Smooth muscle cell (in vitro differentiated cells): Measurements from ENCODE around the gene MYCBP. TPM values are rescaled to one million over a fixed set of nuclear protein-coding genes. Genes with fewer than 3 reads are reported as not detected.

Experiments
- DNase-seq: peaks from one replicate; lab custom pipeline; 2025; ENCODE audit not compliant: unreplicated experiment; lab: John Stamatoyannopoulos, UW
- H2AFZ ChIP-seq: fragments of 200-600 bp; sonication (generic); 2 replicates; pipeline ENCODE4 v1.6.0; 2016; ENCODE audit warnings: antibody characterized with exemption, low read depth, mild to moderate bottlenecking
- H3F3A ChIP-seq: fragments of 200-600 bp; sonication (generic); 2 replicates; pipeline ENCODE4 v1.6.0; 2017; ENCODE audit warnings: antibody characterized with exemption, low read depth
- H3K27ac ChIP-seq: fragments of 200-600 bp; sonication (generic); 2 replicates; pipeline ENCODE4 v1.5.1; 2016; ENCODE audit warnings: low read depth, mild to moderate bottlenecking
- H3K27me3 ChIP-seq: fragments of 200-600 bp; sonication (generic); 2 replicates; pipeline ENCODE4 v1.6.1; 2016; ENCODE audit warnings: low read depth, mild to moderate bottlenecking
- H3K36me3 ChIP-seq: fragments of 200-600 bp; sonication (generic); 2 replicates; pipeline ENCODE4 v1.5.1; 2016; ENCODE audit warnings: low read depth
- H3K4me1 ChIP-seq: fragments of 200-600 bp; sonication (generic); 2 replicates; pipeline ENCODE4 v1.5.1; 2016; ENCODE audit warnings: low read depth
- H3K4me2 ChIP-seq: fragments of 200-600 bp; sonication (generic); 2 replicates; pipeline ENCODE4 v1.6.0; 2016; ENCODE audit warnings: mild to moderate bottlenecking
- H3K4me3 ChIP-seq: fragments of 200-600 bp; sonication (generic); 2 replicates; pipeline ENCODE4 v1.5.1; 2016; ENCODE audit warnings: mild to moderate bottlenecking
- H3K79me2 ChIP-seq: fragments of 200-600 bp; sonication (generic); 2 replicates; pipeline ENCODE4 v1.6.0; 2016; ENCODE audit warnings: low read depth, mild to moderate bottlenecking
- H3K9ac ChIP-seq: fragments of 200-600 bp; sonication (generic); 2 replicates; pipeline ENCODE4 v1.6.0; 2016; ENCODE audit warnings: low read depth
- H3K9me3 ChIP-seq: fragments of 200-600 bp; sonication (generic); replicated peaks from 2 replicates; pipeline ENCODE4 v1.5.1; 2016; ENCODE audit warnings: low read depth
- H4K20me1 ChIP-seq: fragments of 200-600 bp; sonication (generic); 2 replicates; pipeline ENCODE4 v1.6.0; 2016; ENCODE audit warnings: low read depth
- CTCF ChIP-seq: fragments of 200-600 bp; sonication (generic); IDR thresholded peaks from 2 replicates; pipeline ENCODE4 v1.5.1; 2017; ENCODE audit warnings: borderline replicate concordance, mild to moderate bottlenecking, antibody characterized with exemption; ENCODE audit not compliant: insufficient read depth, poor library complexity, severe bottlenecking
- WGBS: methylation state at CpG from one replicate; pipeline ENCODE4 v1.1.7; 2016; ENCODE audit warnings: low lambda C conversion rate; 5-methylcytosine and 5-hydroxymethylcytosine counted together
- polyA plus RNA-seq: library from polyadenylated mRNA; unstranded; fragments of >200 nt; fragmentation: Nextera tagmentation; extraction: Ambion mirVana; gene quantifications from 2 replicates; pipeline ENCODE4 v1.2.1, GENCODE V29; 2016
- total RNA-seq: library from RNA; depleted of rRNA; stranded (reverse); fragments of >200 nt; gene quantifications from 2 replicates; pipeline ENCODE4 v1.2.3, GENCODE V29; 2014

MYCBP gene
- total and polyA plus RNA-seq, 2 experiments from 2014 or later: 17.1 to 44.0 TPM

- H3K27ac ChIP-seq: no peak overlapping the region
- no peaks in the 10 kb centered on the region for H3K79me2 ChIP-seq
- H2AFZ ChIP-seq: no peak overlapping the region
- no peaks in the 10 kb centered on the region for H3K27me3 ChIP-seq
- 84% methylated on average over 13 of the region's 13 CpGs for WGBS
- H3F3A ChIP-seq: no peaks in the 10 kb centered on the region
- no peaks in the 10 kb centered on the region for H4K20me1 ChIP-seq
- H3K36me3 ChIP-seq: no peaks in the 10 kb centered on the region
- no peak overlapping the region for H3K9ac ChIP-seq
- H3K4me2 ChIP-seq: no peak overlapping the region
- no peaks in the 10 kb centered on the region for H3K4me1 ChIP-seq
- H3K4me3 ChIP-seq: no peak overlapping the region
- H3K9me3 ChIP-seq: no peaks in the 10 kb centered on the region
- no peak for DNase-seq
- no peak for TF ChIP-seq CTCF
These were observed 35.7 kb upstream of the MYCBP start for GRCh38 chr1:38908821-38909220.

GRCh38 chr1:38905985-38906384 is 32.8 kb upstream of the MYCBP start:
- Histone ChIP-seq H3K4me1 (no peaks in the 10 kb centered on the region), H3K36me3 (no peaks in the 10 kb centered on the region), H3K9me3 (no peaks in the 10 kb centered on the region), H3K27ac (no peak overlapping the region), H2AFZ (no peak overlapping the region), H3K27me3 (no peaks in the 10 kb centered on the region), H3K9ac (no peak overlapping the region), H3K4me2 (no peak overlapping the region), H3K4me3 (no peak overlapping the region), H3F3A (no peaks in the 10 kb centered on the region), H4K20me1 (no peaks in the 10 kb centered on the region), H3K79me2 (no peaks in the 10 kb centered on the region)
- DNase-seq: no peak
- WGBS: 94% methylated on average over 2 of the region's 2 CpGs
- no peak for TF ChIP-seq CTCF

- Histone ChIP-seq H3K36me3 (no peaks in the 10 kb centered on the region), H3K27ac (no peak overlapping the region)
These were observed 26.4 kb upstream of the MYCBP start for GRCh38 chr1:38899560-38899959.

More at GRCh38 chr1:38899560-38899959, 26.4 kb upstream of the MYCBP start:
- Histone ChIP-seq H3K4me3 (no peak overlapping the region), H3K4me2 (no peak overlapping the region), H3K9me3 (no peaks in the 10 kb centered on the region), H3K79me2 (no peaks in the 10 kb centered on the region), H3K9ac (no peak overlapping the region), H3K4me1 (no peaks in the 10 kb centered on the region), H2AFZ (no peak overlapping the region), H4K20me1 (no peaks in the 10 kb centered on the region), H3K27me3 (no peaks in the 10 kb centered on the region), H3F3A (no peaks in the 10 kb centered on the region)
- TF ChIP-seq CTCF: no peak
- 83% methylated on average over 4 of the region's 4 CpGs for WGBS
- no peak for DNase-seq
